Nasal cavity respiratory epithelium epithelial cell of viscerocranial mucosa (primary cell): Measurements from ENCODE around the gene NLRP11. TPM values are rescaled to one million over a fixed set of nuclear protein-coding genes. Genes with fewer than 3 reads are reported as not detected.

Source experiments
- total RNA-seq: library from RNA; depleted of rRNA; stranded (reverse); fragments of >200 nt; gene quantifications from 2 replicates; pipeline ENCODE4 v1.2.3, GENCODE V29; 2014

Gene NLRP11
- total RNA-seq: not detected in 2 replicates

DNA sequence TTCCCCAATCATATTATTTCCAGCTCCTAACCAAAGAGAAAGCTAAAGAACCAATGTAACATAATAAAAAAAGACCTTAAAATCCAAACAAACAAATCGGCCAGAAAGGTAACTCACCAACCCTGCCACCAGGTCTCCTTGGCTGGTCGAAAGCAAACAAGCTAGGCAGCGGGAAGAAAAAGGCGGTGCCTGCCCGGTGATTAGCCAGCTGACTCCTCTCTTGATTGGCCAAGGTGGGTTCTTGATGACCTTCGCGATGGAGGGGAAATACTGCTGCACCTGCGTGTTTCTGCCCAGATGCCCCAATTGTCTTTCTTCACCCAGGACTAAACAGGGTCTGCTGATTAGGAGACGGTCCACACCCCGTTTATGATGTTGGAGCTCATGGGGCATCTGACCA, at the start of gene NLRP11:
NLRP11 (minus strand) TSS at position 154 of the 400 bp plus-strand sequence. CDS start 13,825 bp downstream, outside the sequence.

DNA sequence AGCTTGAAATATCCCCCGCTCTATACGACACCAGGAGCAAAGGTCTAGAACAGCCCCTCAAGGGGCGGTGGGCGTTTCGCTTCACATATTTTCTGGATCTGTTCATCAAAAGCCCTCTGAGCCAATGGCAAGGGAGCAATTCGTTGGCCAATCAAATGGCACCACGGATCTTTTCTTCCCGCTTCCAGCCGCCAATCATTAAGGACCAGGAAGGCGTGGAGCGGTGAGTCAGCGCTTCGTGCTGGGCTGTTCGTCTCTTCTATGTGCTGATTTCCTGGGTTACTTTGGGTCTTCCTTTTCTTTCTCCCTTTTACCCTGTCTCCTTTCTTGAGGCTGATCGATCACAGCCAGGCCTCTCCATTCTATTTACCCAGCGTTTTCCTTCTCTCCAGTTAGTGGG, 4.5 kb upstream of the NLRP11 start, which contains the start of gene NLRP4:
NLRP4 (plus strand) TSS at position 201 of the 400 bp plus-strand sequence. CDS start 15,541 bp downstream, outside the sequence.

DNA sequence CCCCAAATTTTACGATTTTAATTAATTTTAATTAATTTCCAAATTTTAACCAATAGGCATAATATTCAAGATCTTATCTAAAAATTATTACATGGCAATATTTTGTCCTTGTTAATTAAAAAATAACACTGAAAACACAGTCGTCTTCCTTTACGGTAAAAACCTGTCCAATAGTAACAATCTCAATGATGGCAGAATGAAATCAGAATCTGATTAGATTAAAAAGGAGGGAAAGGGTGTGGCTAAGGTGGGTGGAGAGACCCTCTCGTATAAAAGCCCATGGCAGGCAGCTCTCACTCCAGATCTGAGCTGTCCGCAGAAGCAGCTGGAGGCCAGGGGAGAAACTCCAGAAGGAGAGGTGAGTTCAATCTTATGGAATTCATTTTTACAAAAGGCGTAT, 63.0 kb downstream of the NLRP11 start, which contains the start of gene RFPL4AL1:
RFPL4AL1 (plus strand) TSS at position 301 of the 400 bp plus-strand sequence. CDS start 2,687 bp downstream, outside the sequence.

DNA sequence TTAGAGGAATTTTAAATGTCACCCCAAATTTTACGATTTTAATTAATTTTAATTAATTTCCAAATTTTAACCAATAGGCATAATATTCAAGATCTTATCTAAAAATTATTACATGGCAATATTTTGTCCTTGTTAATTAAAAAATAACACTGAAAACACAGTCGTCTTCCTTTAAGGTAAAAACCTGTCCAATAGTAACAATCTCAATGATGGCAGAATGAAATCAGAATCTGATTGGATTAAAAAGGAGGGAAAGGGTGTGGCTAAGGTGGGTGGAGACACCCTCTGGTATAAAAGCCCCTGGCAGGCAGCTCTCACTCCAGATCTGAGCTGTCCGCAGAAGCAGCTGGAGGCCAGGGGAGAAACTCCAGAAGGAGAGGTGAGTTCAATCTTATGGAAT, 73.0 kb downstream of the NLRP11 start, which contains the start of gene RFPL4A:
RFPL4A (plus strand) TSS at position 301 of the 400 bp plus-strand sequence. CDS start 2,704 bp downstream, outside the sequence.

DNA sequence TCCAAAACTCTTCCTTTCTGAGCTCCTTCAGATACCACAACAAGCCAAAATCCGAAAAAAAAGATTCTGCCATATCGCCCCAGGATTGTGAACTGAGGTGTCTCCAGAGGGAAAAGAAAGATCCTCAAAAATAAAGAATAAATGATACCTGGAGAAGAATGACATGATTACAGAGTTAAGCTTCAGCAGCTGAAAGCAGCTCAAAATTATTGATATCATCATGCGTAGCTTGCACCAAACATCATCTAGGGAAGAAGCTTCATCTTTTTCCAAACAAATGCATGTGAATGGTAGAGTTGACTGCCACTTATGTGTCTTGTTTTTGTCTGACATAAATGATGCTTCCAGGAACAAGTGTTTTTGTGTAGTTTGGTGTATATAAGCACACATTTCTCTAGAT, 93.5 kb downstream of the NLRP11 start, which contains the start of gene NLRP9:
NLRP9 (minus strand) TSS at position 101 of the 400 bp plus-strand sequence; CDS start at position 73, 28 bp downstream.

Other genes with a start within 250 kb of the NLRP11 start
- gene FIZ1, start 232.5 kb downstream of the NLRP11 start, total RNA-seq: 4.8 and 5.4 TPM in 2 replicates
- 14.8 and 16.1 TPM in 2 replicates for gene ZNF524, start 231.7 kb downstream of the NLRP11 start, total RNA-seq
- 0.68 and 4.1 TPM in 2 replicates for gene ZNF865, start 226.4 kb downstream of the NLRP11 start, total RNA-seq
- 4.1 and 5.1 TPM in 2 replicates for gene ZNF784, start 207.4 kb downstream of the NLRP11 start, total RNA-seq
- 3.1 and 4.6 TPM in 2 replicates for gene ZNF580, start 191.0 kb downstream of the NLRP11 start, total RNA-seq
- 14.4 and 16.8 TPM in 2 replicates for gene ZNF581, start 188.3 kb downstream of the NLRP11 start, total RNA-seq
- 3.1 and 6.5 TPM in 2 replicates for gene CCDC106, start 183.8 kb downstream of the NLRP11 start, total RNA-seq
- 121 and 156 TPM in 2 replicates for gene U2AF2, start 177.0 kb downstream of the NLRP11 start, total RNA-seq
- 21.5 and 192 TPM in 2 replicates for gene EPN1, start 156.8 kb downstream of the NLRP11 start, total RNA-seq
- not detected in 2 replicates for gene NLRP9, start 93.6 kb downstream of the NLRP11 start, total RNA-seq
- gene RFPL4A, start 72.9 kb downstream of the NLRP11 start, total RNA-seq: not detected in 2 replicates
- not detected in 2 replicates for gene RFPL4AL1, start 62.9 kb downstream of the NLRP11 start, total RNA-seq
- gene NLRP4, start 4.5 kb upstream of the NLRP11 start, total RNA-seq: not detected in 2 replicates
- gene NLRP13, start 100.3 kb upstream of the NLRP11 start, total RNA-seq: not detected in 2 replicates
- not detected in 2 replicates for gene NLRP8, start 115.8 kb upstream of the NLRP11 start, total RNA-seq
- gene NLRP5, start 154.8 kb upstream of the NLRP11 start, total RNA-seq: not detected in 2 replicates